ENCODE results near the gene YPEL4. TPM values are rescaled to one million over a fixed set of nuclear protein-coding genes. Genes with fewer than 3 reads are reported as not detected.

The YPEL4 gene
- total RNA-seq, 1 donor from 2014 or later, result 3.1 TPM

DNA sequence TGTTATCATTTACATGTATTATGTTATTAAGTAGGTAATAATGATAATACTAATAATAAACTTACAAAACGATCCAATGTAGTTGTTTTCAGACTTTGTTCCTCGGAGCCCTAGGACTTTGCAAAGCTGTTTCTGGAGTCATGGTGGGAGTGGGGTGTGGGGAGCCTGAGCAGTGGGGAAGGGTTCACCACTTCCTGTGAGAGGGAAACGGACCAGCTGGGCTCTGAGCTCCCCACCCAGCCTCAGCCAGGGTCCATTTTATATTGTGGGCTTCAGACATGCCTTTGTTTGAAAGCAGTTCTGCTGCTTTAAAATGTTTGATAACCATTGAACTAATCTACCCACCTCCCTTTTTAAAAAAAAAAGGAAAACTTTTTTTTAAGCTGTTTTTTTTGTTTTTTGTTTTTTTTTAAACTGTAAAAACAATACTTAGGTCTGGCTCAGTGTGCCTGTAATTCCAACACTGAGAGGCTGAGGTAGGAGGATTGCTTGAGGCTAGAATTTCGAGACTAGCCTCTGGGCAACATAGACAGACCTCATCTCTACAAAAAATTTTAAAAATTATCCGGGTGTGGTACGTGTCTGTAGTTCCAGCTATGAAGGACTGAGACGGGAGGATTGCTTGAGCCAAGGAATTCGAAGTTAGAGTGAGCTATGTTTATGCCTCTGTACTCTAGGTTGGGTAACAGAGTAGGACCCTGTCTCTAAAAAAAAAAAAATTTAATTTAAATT, 45.2 kb downstream of the YPEL4 start:
- intact Hi-C loops (cut with DNase I), result no loop called here
- Histone ChIP-seq H3K36me3 (peaks cover 69% of the 10 kb centered on the region), H3K27ac (no peak overlapping the region), H3K27me3 (ENCODE audit: low read depth) (no peaks in the 10 kb centered on the region), H3K9me3 (no peaks in the 10 kb centered on the region), H3K4me1 (peaks cover 3% of the 10 kb centered on the region), H3K4me3 (no peak overlapping the region)
- TF ChIP-seq, protein P1, sequence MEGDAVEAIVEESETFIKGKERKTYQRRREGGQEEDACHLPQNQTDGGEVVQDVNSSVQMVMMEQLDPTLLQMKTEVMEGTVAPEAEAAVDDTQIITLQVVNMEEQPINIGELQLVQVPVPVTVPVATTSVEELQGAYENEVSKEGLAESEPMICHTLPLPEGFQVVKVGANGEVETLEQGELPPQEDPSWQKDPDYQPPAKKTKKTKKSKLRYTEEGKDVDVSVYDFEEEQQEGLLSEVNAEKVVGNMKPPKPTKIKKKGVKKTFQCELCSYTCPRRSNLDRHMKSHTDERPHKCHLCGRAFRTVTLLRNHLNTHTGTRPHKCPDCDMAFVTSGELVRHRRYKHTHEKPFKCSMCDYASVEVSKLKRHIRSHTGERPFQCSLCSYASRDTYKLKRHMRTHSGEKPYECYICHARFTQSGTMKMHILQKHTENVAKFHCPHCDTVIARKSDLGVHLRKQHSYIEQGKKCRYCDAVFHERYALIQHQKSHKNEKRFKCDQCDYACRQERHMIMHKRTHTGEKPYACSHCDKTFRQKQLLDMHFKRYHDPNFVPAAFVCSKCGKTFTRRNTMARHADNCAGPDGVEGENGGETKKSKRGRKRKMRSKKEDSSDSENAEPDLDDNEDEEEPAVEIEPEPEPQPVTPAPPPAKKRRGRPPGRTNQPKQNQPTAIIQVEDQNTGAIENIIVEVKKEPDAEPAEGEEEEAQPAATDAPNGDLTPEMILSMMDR (IDR thresholded peaks at IDR 0.05), result no peak
- DNase-seq, result no peak
- no peak for ATAC-seq

DNA sequence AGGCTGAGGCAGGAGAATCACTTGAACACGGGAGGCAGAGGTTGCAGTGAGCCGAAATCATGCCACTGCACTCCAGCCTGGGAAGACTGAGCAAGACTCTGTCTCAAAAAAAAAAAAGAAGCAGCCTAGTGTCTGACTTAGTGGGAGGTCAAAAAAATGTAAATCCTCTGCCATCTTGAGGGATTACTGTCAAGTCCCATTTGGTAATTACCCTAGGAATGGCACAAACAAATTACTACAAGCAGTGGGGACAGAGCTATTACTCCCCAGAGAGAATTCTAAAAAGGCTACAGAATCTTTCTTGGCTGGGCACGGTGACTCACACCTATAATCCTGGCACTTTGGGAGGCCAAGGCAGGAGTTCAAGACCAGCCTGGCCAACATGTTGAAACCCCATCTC, 48.4 kb downstream of the YPEL4 start:
- no peaks in the 10 kb centered on the region for H3K9me3 ChIP-seq
- H3K4me3 ChIP-seq, result no peak overlapping the region
- H3K27me3 ChIP-seq (ENCODE audit: low read depth), result no peaks in the 10 kb centered on the region
- H3K27ac ChIP-seq, result no peak overlapping the region
- H3K36me3 ChIP-seq, result peaks cover 39% of the 10 kb centered on the region
- ATAC-seq (no peak), DNase-seq (no peak)
- intact Hi-C loops (cut with DNase I), result no loop called here
- TF ChIP-seq, protein P1 (IDR thresholded peaks at IDR 0.05), result no peak
- peaks cover 26% of the 10 kb centered on the region for H3K4me1 ChIP-seq

DNA sequence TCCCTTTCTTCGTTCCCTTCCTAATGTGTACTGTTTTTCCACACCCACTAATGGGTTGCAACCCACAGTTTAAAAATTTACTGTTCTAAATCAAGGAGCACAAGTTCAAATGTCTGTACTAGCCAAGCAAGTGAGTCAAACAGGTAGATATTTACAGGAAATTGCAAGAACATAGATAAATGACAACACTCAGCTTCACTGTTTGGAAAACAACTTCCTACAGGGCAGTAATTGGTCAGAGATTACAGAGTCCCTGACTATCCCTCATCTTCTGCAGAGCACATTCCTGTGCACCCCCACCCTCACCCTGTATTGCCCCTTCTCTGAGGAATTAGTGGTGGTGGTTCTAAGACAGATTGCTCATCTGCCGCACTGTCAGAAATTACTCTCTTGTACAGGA, 50.3 kb downstream of the YPEL4 start:
- intact Hi-C loops (cut with DNase I), result no loop called here

GRCh38 chr11:57598831-57599155, 50.9 kb downstream of the YPEL4 start:
- peaks cover 27% of the 10 kb centered on the region for H3K4me1 ChIP-seq
- ATAC-seq (peak in 1 of 2 donors; percentile 3), DNase-seq (no peak)
- peak overlapping the region; percentile 66 for H3K4me3 ChIP-seq
- no peaks in the 10 kb centered on the region for H3K9me3 ChIP-seq
- TF ChIP-seq, protein P1 (IDR thresholded peaks at IDR 0.05), result no peak
- H3K27me3 ChIP-seq (ENCODE audit: low read depth), result no peaks in the 10 kb centered on the region
- H3K27ac ChIP-seq, result peak overlapping the region; percentile 86
- H3K36me3 ChIP-seq, result peaks cover 18% of the 10 kb centered on the region
- intact Hi-C loops (cut with DNase I), result no loop called here

More for the DNA sequence above, 50.3 kb downstream of the YPEL4 start:
- no peaks in the 10 kb centered on the region for H3K9me3 ChIP-seq
- H3K4me1 ChIP-seq, result peaks cover 27% of the 10 kb centered on the region
- peaks cover 19% of the 10 kb centered on the region for H3K36me3 ChIP-seq
- TF ChIP-seq, protein P1 (IDR thresholded peaks at IDR 0.05), result no peak
- peak overlapping the region; percentile 66 for H3K4me3 ChIP-seq
- peak overlapping the region; percentile 86 for H3K27ac ChIP-seq
- ATAC-seq (no peak), DNase-seq (no peak)
- no peaks in the 10 kb centered on the region for H3K27me3 ChIP-seq (ENCODE audit: low read depth)

DNA sequence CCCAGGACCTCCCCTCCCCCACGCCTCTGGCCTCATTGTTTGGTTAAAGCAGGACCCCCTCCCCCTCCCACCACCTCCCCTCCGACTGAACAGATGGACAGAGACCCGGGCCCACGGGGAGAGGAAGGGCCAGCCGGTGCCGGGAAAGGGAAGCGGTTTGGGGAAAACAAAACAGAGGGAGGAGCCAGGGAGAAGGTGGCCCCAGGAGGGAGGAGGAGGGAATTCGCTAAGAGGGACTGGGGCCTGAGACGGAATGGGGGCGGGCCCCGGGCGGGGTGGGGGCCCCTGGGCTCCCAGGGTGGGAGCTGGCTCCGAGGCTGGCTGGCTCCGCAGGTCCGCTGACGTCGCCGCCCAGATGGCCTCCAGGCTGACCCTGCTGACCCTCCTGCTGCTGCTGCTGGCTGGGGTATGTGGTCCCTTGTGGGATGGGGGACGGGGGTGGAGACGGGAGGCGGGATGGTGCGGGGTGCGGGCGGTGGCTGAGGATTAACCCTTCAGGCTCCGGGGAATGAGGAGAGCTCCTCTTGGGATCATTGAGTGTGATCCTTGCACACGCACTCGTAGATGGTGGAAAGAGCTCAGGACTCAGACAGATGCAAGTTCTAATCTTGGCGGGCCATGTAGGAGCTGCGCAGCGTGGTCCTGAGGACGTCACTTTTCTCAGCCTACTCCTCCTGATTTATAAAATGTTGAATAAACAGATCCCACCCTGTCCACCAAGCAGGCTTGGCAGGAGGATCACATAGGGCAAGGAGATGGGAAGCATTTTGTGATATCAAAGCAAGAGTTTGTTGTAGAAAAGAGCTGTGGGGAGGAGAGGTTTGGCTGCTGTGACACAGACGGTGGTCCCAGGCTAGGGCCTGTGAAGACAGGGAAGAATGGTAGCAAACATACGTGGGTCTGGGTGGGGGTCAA, 51.5 kb downstream of the YPEL4 start:
- Histone ChIP-seq H3K27me3 (ENCODE audit: low read depth) (no peaks in the 10 kb centered on the region), H3K4me1 (peaks cover 27% of the 10 kb centered on the region), H3K9me3 (no peaks in the 10 kb centered on the region), H3K4me3 (peak overlapping the region; percentile 66), H3K36me3 (peaks cover 16% of the 10 kb centered on the region), H3K27ac (peak overlapping the region; percentile 86)
- TF ChIP-seq, protein P1 (IDR thresholded peaks at IDR 0.05), result no peak
- intact Hi-C loops (cut with DNase I), result no loop called here
- DNase-seq, result peak; percentile 83
- peak; percentile 96 for ATAC-seq
